Trophoblast cell (in vitro differentiated cells and primary cell): ENCODE data around the gene KISS1R.

Experiments
- DNase-seq, 2 donors: peaks; one replicate each; pipeline ENCODE4 v3.0.0-alpha.2; 2016
- H2AFZ ChIP-seq: 2 replicates; pipeline ENCODE4 v1.6.1; 2013; ENCODE audit warnings: low read length, moderate library complexity, mild to moderate bottlenecking; ENCODE audit not compliant: insufficient read depth, poor library complexity
- H2AK5ac ChIP-seq: 2 replicates; pipeline ENCODE4 v1.6.1; 2013; ENCODE audit warnings: mild to moderate bottlenecking, low read length
- H2BK120ac ChIP-seq: 2 replicates; pipeline ENCODE4 v1.6.1; 2013; ENCODE audit warnings: low read length, mild to moderate bottlenecking, moderate library complexity; ENCODE audit not compliant: insufficient read depth, poor library complexity
- H2BK12ac ChIP-seq: 2 replicates; pipeline ENCODE4 v1.6.1; 2013; ENCODE audit warnings: mild to moderate bottlenecking, low read length, moderate library complexity
- H2BK5ac ChIP-seq: 2 replicates; pipeline ENCODE4 v1.6.1; 2013; ENCODE audit warnings: low read length, low read depth, moderate library complexity, mild to moderate bottlenecking; ENCODE audit not compliant: poor library complexity
- H3K14ac ChIP-seq: 2 replicates; pipeline ENCODE4 v1.6.1; 2013; ENCODE audit warnings: mild to moderate bottlenecking, low read length
- H3K18ac ChIP-seq: 2 replicates; pipeline ENCODE4 v1.6.1; 2013; ENCODE audit warnings: mild to moderate bottlenecking, low read length
- H3K23ac ChIP-seq: 2 replicates; pipeline ENCODE4 v1.6.1; 2013; ENCODE audit warnings: low read length
- H3K27ac ChIP-seq: 2 replicates; pipeline ENCODE4 v1.5.1; 2013; ENCODE audit warnings: low read depth, mild to moderate bottlenecking, inconsistent platforms, low read length, moderate library complexity
- H3K27me3 ChIP-seq: 2 replicates; pipeline ENCODE4 v1.6.1; 2013; ENCODE audit warnings: inconsistent platforms, mild to moderate bottlenecking, low read length, moderate library complexity; ENCODE audit not compliant: insufficient read depth
- H3K36me3 ChIP-seq, 2 experiments: 1 replicate in 1 of 2; 2 replicates in 1 of 2; pipeline ENCODE4 v1.6.1; 2013; ENCODE audit warnings: low read length in 2 of 2, mild to moderate bottlenecking in 2 of 2, moderate library complexity in 1 of 2; ENCODE audit not compliant: insufficient read depth in 2 of 2, control insufficient read depth in 1 of 2
- H3K4ac ChIP-seq: 2 replicates; pipeline ENCODE4 v1.6.1; 2013; ENCODE audit warnings: low read depth, mild to moderate bottlenecking, low read length, moderate library complexity
- H3K4me1 ChIP-seq, 2 experiments: 1 replicate in 1 of 2; 2 replicates in 1 of 2; pipeline ENCODE4 v1.6.1; 2013; ENCODE audit warnings: low read length in 2 of 2, mild to moderate bottlenecking in 2 of 2, moderate library complexity in 1 of 2; ENCODE audit not compliant: insufficient read depth in 2 of 2, control insufficient read depth in 1 of 2
- H3K4me2 ChIP-seq: 2 replicates; pipeline ENCODE4 v1.6.1; 2013; ENCODE audit warnings: inconsistent platforms, mild to moderate bottlenecking, low read length, moderate library complexity
- H3K4me3 ChIP-seq: 2 replicates; pipeline ENCODE4 v1.5.1; 2013; ENCODE audit warnings: mild to moderate bottlenecking, low read depth, low read length, inconsistent platforms
- H3K79me1 ChIP-seq: one replicate; pipeline ENCODE4 v1.6.1; 2013; ENCODE audit warnings: low read length
- H3K79me2 ChIP-seq: 2 replicates; pipeline ENCODE4 v1.6.1; 2013; ENCODE audit warnings: low read length, mild to moderate bottlenecking; ENCODE audit not compliant: control insufficient read depth, insufficient read depth, poor library complexity
- H3K9ac ChIP-seq: 2 replicates; pipeline ENCODE4 v1.6.1; 2013; ENCODE audit warnings: mild to moderate bottlenecking, low read length
- H3K9me3 ChIP-seq: 2 replicates; pipeline ENCODE4 v1.6.1; 2013; ENCODE audit warnings: low read depth, mild to moderate bottlenecking, control low read depth, inconsistent platforms, low read length; ENCODE audit not compliant: insufficient read depth
- H4K12ac ChIP-seq: 2 replicates; pipeline ENCODE4 v1.6.1; 2013; ENCODE audit warnings: low read depth, mild to moderate bottlenecking, low read length, moderate library complexity
- H4K8ac ChIP-seq: 2 replicates; pipeline ENCODE4 v1.6.1; 2013; ENCODE audit warnings: low read depth, mild to moderate bottlenecking, low read length, moderate library complexity
- H4K91ac ChIP-seq: one replicate; pipeline ENCODE4 v1.6.1; 2013; ENCODE audit warnings: low read depth, mild to moderate bottlenecking, low read length, moderate library complexity
- WGBS: extraction: QIAGEN DNeasy Blood & Tissue Kit; methylation state at CpG from one replicate; pipeline ENCODE4 v1.1.7; 2013; ENCODE audit warnings: missing lambda C conversion rate; ENCODE audit not compliant: insufficient read length, insufficient coverage; ENCODE audit errors: extremely low coverage; 5-methylcytosine and 5-hydroxymethylcytosine counted together

The KISS1R gene

GRCh38 chr19:911197-912033, 5.7 kb upstream of the KISS1R start:
- WGBS: no CpG with 5 or more reads among the region's 54 CpGs

GRCh38 chr19:912181-913079, 4.7 kb upstream of the KISS1R start:
- H3K79me1 ChIP-seq: peaks cover 6% of the 10 kb centered on the region
- no CpG with 5 or more reads among the region's 69 CpGs for WGBS

More at GRCh38 chr19:911197-912033, 5.7 kb upstream of the KISS1R start:
- no peak overlapping the region for H4K91ac ChIP-seq
- H4K12ac ChIP-seq: no peak overlapping the region
- peaks cover 6% of the 10 kb centered on the region for H3K79me1 ChIP-seq
- peaks cover 9% of the 10 kb centered on the region for H3K79me2 ChIP-seq
- H3K4ac ChIP-seq: peak overlapping the region; percentile 77
- no peak overlapping the region for H2BK5ac ChIP-seq
- peaks cover 1% of the 10 kb centered on the region for H3K9me3 ChIP-seq
- no peak overlapping the region for H3K14ac ChIP-seq
- no peak for DNase-seq
- H2BK120ac ChIP-seq: no peak overlapping the region
- peaks cover 0 to 2% of the 10 kb centered on the region in 2 experiments for H3K36me3 ChIP-seq
- H3K4me1 ChIP-seq: peaks cover 2 to 16% of the 10 kb centered on the region in 2 experiments
- no peak overlapping the region for H3K4me3 ChIP-seq
- no peak overlapping the region for H3K27ac ChIP-seq
- H3K9ac ChIP-seq: no peak overlapping the region
- H2AFZ ChIP-seq: no peak overlapping the region
- H3K27me3 ChIP-seq: no peaks in the 10 kb centered on the region
- H3K23ac ChIP-seq: no peak overlapping the region
- H2BK12ac ChIP-seq: no peak overlapping the region
- no peak overlapping the region for H4K8ac ChIP-seq
- peak overlapping the region; percentile 46 for H3K18ac ChIP-seq
- peak overlapping the region; percentile 49 for H3K4me2 ChIP-seq
- no peak overlapping the region for H2AK5ac ChIP-seq

GRCh38 chr19:913080-913748, 3.9 kb upstream of the KISS1R start, which contains the start of gene R3HDM4:
TSS of gene R3HDM4 (minus strand) at chr19:913219. CDS start at chr19:913157, 62 bp downstream.
- H3K4me2 ChIP-seq: peak within 1 kb of the TSS; percentile 88
- H3K18ac ChIP-seq: peak within 1 kb of the TSS; percentile 94
- H3K4ac ChIP-seq: peak within 1 kb of the TSS; percentile 99
- peak within 1 kb of the TSS; percentile 85 for H3K9ac ChIP-seq
- peak within 1 kb of the TSS; percentile 95 for H4K91ac ChIP-seq
- DNase-seq: peak in 1 of 2 donors; percentile 70
- peaks cover 13% of the 10 kb centered on the region for H3K27me3 ChIP-seq
- peak within 1 kb of the TSS; percentile 92 for H2AFZ ChIP-seq
- peak within 1 kb of the TSS; percentile 81 for H4K12ac ChIP-seq
- H2BK12ac ChIP-seq: peak within 1 kb of the TSS; percentile 3
- peak within 1 kb of the TSS; percentile 93 for H3K4me3 ChIP-seq
- peaks cover 4% of the 10 kb centered on the region for H3K9me3 ChIP-seq
- H3K14ac ChIP-seq: peak within 1 kb of the TSS; percentile 97
- peaks cover 0 to 2% of the 10 kb centered on the region in 2 experiments for H3K36me3 ChIP-seq
- no peak within 1 kb of the TSS for H3K27ac ChIP-seq
- peaks cover 6% of the 10 kb centered on the region for H3K79me1 ChIP-seq
- peak within 1 kb of the TSS; percentile 83 for H2BK5ac ChIP-seq
- peaks cover 13 to 22% of the 10 kb centered on the region in 2 experiments for H3K4me1 ChIP-seq
- no peak within 1 kb of the TSS for H3K23ac ChIP-seq
- H3K79me2 ChIP-seq: peaks cover 9% of the 10 kb centered on the region
- WGBS: no CpG with 5 or more reads among the region's 76 CpGs
- peak within 1 kb of the TSS; percentile 82 for H2BK120ac ChIP-seq
- H2AK5ac ChIP-seq: peak within 1 kb of the TSS; percentile 22
- peak within 1 kb of the TSS; percentile 87 for H4K8ac ChIP-seq

More at GRCh38 chr19:912181-913079, 4.7 kb upstream of the KISS1R start:
- Histone ChIP-seq H3K9ac (peak overlapping the region; percentile 85), H2AK5ac (no peak overlapping the region), H3K4me2 (peak overlapping the region; percentile 63), H4K12ac (peak overlapping the region; percentile 81), H3K27ac (no peak overlapping the region), H3K4me3 (peak overlapping the region; percentile 93), H3K4ac (peak overlapping the region; percentile 99), H3K14ac (peak overlapping the region; percentile 97), H3K36me3 (peaks cover 0 to 2% of the 10 kb centered on the region in 2 experiments), H2BK12ac (no peak overlapping the region), H2BK5ac (peak overlapping the region; percentile 80), H3K18ac (peak overlapping the region; percentile 91), H2AFZ (peak overlapping the region; percentile 83), H4K91ac (peak overlapping the region; percentile 95), H3K79me2 (peaks cover 9% of the 10 kb centered on the region), H3K27me3 (peaks cover 5% of the 10 kb centered on the region), H3K4me1 (peaks cover 7 to 20% of the 10 kb centered on the region in 2 experiments), H2BK120ac (peak overlapping the region; percentile 82), H3K23ac (no peak overlapping the region), H3K9me3 (peaks cover 4% of the 10 kb centered on the region), H4K8ac (peak overlapping the region; percentile 87)
- no peak for DNase-seq
